HL-60 (cell line): ENCODE measurements around the gene SLC35A5.

Experiments
- CTCF ChIP-seq: IDR thresholded peaks from one replicate; pipeline ENCODE4 v1.5.1; 2011; ENCODE audit warnings: low read length, control low read depth, inconsistent platforms; ENCODE audit not compliant: insufficient read depth
- POLR2AphosphoS5 ChIP-seq: IDR thresholded peaks from 2 replicates; pipeline ENCODE4 v1.6.1; 2012; ENCODE audit warnings: low read depth
- REST ChIP-seq: IDR thresholded peaks from 2 replicates; pipeline ENCODE4 v1.6.1; 2012; ENCODE audit warnings: low read depth; ENCODE audit not compliant: insufficient replicate concordance

- TF ChIP-seq CTCF = no peak
- TF ChIP-seq POLR2AphosphoS5 = no peak
- TF ChIP-seq REST = no peak
These were observed 11.0 kb upstream of the SLC35A5 start for GRCh38 chr3:112550859-112551258.
